Prostate gland (tissue), 2 donors: ENCODE results near the gene TMED9.

Experiments
- CTCF ChIP-seq, 4 experiments: fragments of 200-600 bp in 2 of 4; fragments of 450-650 bp in 2 of 4; sonication (generic) in 2 of 4; IDR thresholded peaks; 1 replicate in 3 of 4; 2 replicates in 1 of 4; pipeline ENCODE4 v1.5.1; 2016 to 2019; ENCODE audit warnings: antibody characterized with exemption in 4 of 4, mild to moderate bottlenecking in 2 of 4, moderate library complexity in 2 of 4
- POLR2A ChIP-seq: fragments of 450-650 bp; IDR thresholded peaks from one replicate; pipeline ENCODE4 v1.6.1; 2016; ENCODE audit warnings: antibody characterized with exemption, mild to moderate bottlenecking
- POLR2AphosphoS5 ChIP-seq: sonication (generic); formaldehyde crosslinking; IDR thresholded peaks from one replicate; pipeline ENCODE4 v1.6.1; 2017; ENCODE audit warnings: antibody characterized with exemption

- TF ChIP-seq CTCF (IDR thresholded peaks at IDR 0.05), result no peak
- TF ChIP-seq POLR2A, result no peak
- TF ChIP-seq POLR2AphosphoS5, result no peak
Measured at GRCh38 chr5:177555228-177555627, 36.8 kb upstream of the TMED9 start.
